IMR-90 (cell line): ENCODE measurements around the gene ZNF407. TPM values are rescaled to one million over a fixed set of nuclear protein-coding genes. Genes with fewer than 3 reads are reported as not detected.

Experiments
- ATAC-seq: fragments of 200-7000 bp; cut with Tn5 transposase; 2 replicates; pipeline ENCODE4 v1.9.1; 2020; ENCODE audit warnings: low read depth, mild to moderate bottlenecking, moderate library complexity
- BruUV-seq: library from RNA; stranded (reverse); fragments of 400-500 nt; replicated peaks from 2 replicates; lab custom pipeline; 2021; lab: Mats Ljungman, UMichigan
- CTCF ChIA-PET: fragments of 300-600 bp; formaldehyde crosslinking; extraction: SDS; loops from one replicate; lab custom pipeline; 2021; ENCODE audit warnings: antibody characterized with exemption; lab: Yijun Ruan, JAX
- POLR2A ChIA-PET: fragments of 300-600 bp; sonication (Branson Sonifier 250); formaldehyde crosslinking; loops from one replicate; lab custom pipeline; 2022; ENCODE audit warnings: antibody characterized with exemption; ENCODE audit not compliant: unreplicated experiment; lab: Charles Lee
- DNase-seq: peaks from one replicate; pipeline ENCODE4 v3.0.0; 2013
- H2AFZ ChIP-seq: replicated peaks from 2 replicates; pipeline ENCODE3; 2013; ENCODE audit warnings: low read length, mild to moderate bottlenecking; ENCODE audit not compliant: poor library complexity
- H2AK5ac ChIP-seq: 2 replicates; pipeline ENCODE4 v1.6.1; 2013; ENCODE audit warnings: low read depth, low read length, inconsistent platforms
- H2AK9ac ChIP-seq: replicated peaks from 2 replicates; pipeline ENCODE3; 2013; ENCODE audit warnings: mild to moderate bottlenecking, low read depth, low read length, moderate library complexity; ENCODE audit not compliant: poor library complexity
- H2BK120ac ChIP-seq: 2 replicates; pipeline ENCODE4 v1.6.1; 2013; ENCODE audit warnings: low read depth, low read length, inconsistent platforms
- H2BK15ac ChIP-seq: 3 replicates; pipeline ENCODE4 v1.6.1; 2013; ENCODE audit warnings: low read depth, low read length, inconsistent platforms
- H2BK20ac ChIP-seq: 2 replicates; pipeline ENCODE4 v1.6.1; 2013; ENCODE audit warnings: low read depth, mild to moderate bottlenecking, inconsistent platforms, low read length, moderate library complexity
- H2BK5ac ChIP-seq: 2 replicates; pipeline ENCODE4 v1.6.1; 2013; ENCODE audit warnings: mild to moderate bottlenecking, low read depth, low read length, inconsistent platforms; ENCODE audit not compliant: poor library complexity, severe bottlenecking
- H3K14ac ChIP-seq: replicated peaks from 2 replicates; pipeline ENCODE4 v1.6.1; 2013; ENCODE audit warnings: low read depth, low read length, inconsistent platforms
- H3K18ac ChIP-seq: 2 replicates; pipeline ENCODE4 v1.6.1; 2013; ENCODE audit warnings: low read depth, low read length, control low read depth
- H3K23ac ChIP-seq: 2 replicates; pipeline ENCODE4 v1.6.1; 2013; ENCODE audit warnings: low read depth, low read length, inconsistent platforms
- H3K27ac ChIP-seq: 2 replicates; pipeline ENCODE4 v1.5.1; 2013; ENCODE audit warnings: mild to moderate bottlenecking, control low read depth, low read length; ENCODE audit not compliant: insufficient read depth
- H3K27me3 ChIP-seq: 2 replicates; pipeline ENCODE4 v1.6.1; 2013; ENCODE audit warnings: low read length; ENCODE audit not compliant: control insufficient read depth, insufficient read depth
- H3K36me3 ChIP-seq: 2 replicates; pipeline ENCODE4 v1.6.1; 2013; ENCODE audit warnings: low read length, mixed read lengths; ENCODE audit not compliant: control insufficient read depth, insufficient read depth
- H3K4ac ChIP-seq: 2 replicates; pipeline ENCODE4 v1.6.1; 2013; ENCODE audit warnings: low read depth, low read length, inconsistent platforms
- H3K4me1 ChIP-seq: 2 replicates; pipeline ENCODE4 v1.6.1; 2013; ENCODE audit warnings: low read length, mixed read lengths; ENCODE audit not compliant: control insufficient read depth, insufficient read depth
- H3K4me2 ChIP-seq: 2 replicates; pipeline ENCODE4 v1.6.1; 2013; ENCODE audit warnings: low read depth, mild to moderate bottlenecking, control low read depth, low read length, moderate library complexity
- H3K4me3 ChIP-seq: 2 replicates; pipeline ENCODE4 v1.5.1; 2013; ENCODE audit warnings: low read depth, mild to moderate bottlenecking, control low read depth, low read length, moderate library complexity; ENCODE audit not compliant: insufficient read depth
- H3K56ac ChIP-seq: 2 replicates; pipeline ENCODE4 v1.6.1; 2013; ENCODE audit warnings: low read length, inconsistent platforms; ENCODE audit not compliant: insufficient read depth; ENCODE audit errors: extremely low read depth
- H3K79me1 ChIP-seq, 2 experiments: 2 replicates each; pipeline ENCODE4 v1.6.1; 2013; ENCODE audit warnings: low read length in 2 of 2, inconsistent platforms in 1 of 2, low read depth in 1 of 2
- H3K9ac ChIP-seq: 2 replicates; pipeline ENCODE4 v1.6.1; 2013; ENCODE audit warnings: low read depth, low read length, control low read depth
- H3K9me1 ChIP-seq: 2 replicates; pipeline ENCODE4 v1.6.1; 2013; ENCODE audit warnings: low read length, inconsistent platforms; ENCODE audit not compliant: insufficient read depth
- H3K9me3 ChIP-seq: 2 replicates; pipeline ENCODE4 v1.6.1; 2013; ENCODE audit warnings: low read length; ENCODE audit not compliant: control insufficient read depth, insufficient read depth
- H4K20me1 ChIP-seq: 2 replicates; pipeline ENCODE4 v1.6.1; 2013; ENCODE audit warnings: low read length, inconsistent platforms; ENCODE audit not compliant: insufficient read depth
- H4K5ac ChIP-seq: 2 replicates; pipeline ENCODE4 v1.6.1; 2013; ENCODE audit warnings: mild to moderate bottlenecking, low read depth, low read length, control low read depth
- H4K8ac ChIP-seq, 2 experiments: 2 replicates each; pipeline ENCODE4 v1.6.1; 2013; ENCODE audit warnings: low read depth in 2 of 2, low read length in 2 of 2, control low read depth in 1 of 2, inconsistent platforms in 1 of 2
- H4K91ac ChIP-seq: 2 replicates; pipeline ENCODE4 v1.6.1; 2013; ENCODE audit warnings: low read depth, low read length, inconsistent platforms; ENCODE audit not compliant: insufficient read depth
- BHLHE40 ChIP-seq: fragments of 150-350 bp; IDR thresholded peaks from 2 replicates; pipeline ENCODE4 v1.6.1; 2016; ENCODE audit warnings: mild to moderate bottlenecking, low read depth, low read length
- CEBPB ChIP-seq: IDR thresholded peaks from 2 replicates; pipeline ENCODE4 v1.6.1; 2012; ENCODE audit warnings: low read depth, low read length, improper control_type of control experiment
- CHD1 ChIP-seq: IDR thresholded peaks from 2 replicates; pipeline ENCODE4 v1.6.1; 2012; ENCODE audit warnings: low read depth, low read length, improper control_type of control experiment
- ELK1 ChIP-seq: fragments of 150-350 bp; IDR thresholded peaks from 2 replicates; pipeline ENCODE4 v1.6.1; 2016; ENCODE audit warnings: low read depth, mild to moderate bottlenecking, low read length, moderate library complexity, borderline replicate concordance
- FOS ChIP-seq: fragments of 150-350 bp; IDR thresholded peaks from 2 replicates; pipeline ENCODE4 v1.6.1; 2016; ENCODE audit warnings: low read depth, low read length
- MAFK ChIP-seq: IDR thresholded peaks from 2 replicates; pipeline ENCODE4 v1.6.1; 2012; ENCODE audit warnings: low read depth, low read length, improper control_type of control experiment
- MXI1 ChIP-seq: IDR thresholded peaks from 2 replicates; pipeline ENCODE4 v1.6.1; 2012; ENCODE audit warnings: low read depth, mild to moderate bottlenecking, low read length, moderate library complexity, borderline replicate concordance
- NFE2L2 ChIP-seq: fragments of 150-350 bp; IDR thresholded peaks from 2 replicates; pipeline ENCODE4 v1.6.1; 2016; ENCODE audit warnings: low read depth, mild to moderate bottlenecking, low read length
- POLR2A ChIP-seq: IDR thresholded peaks from 2 replicates; pipeline ENCODE4 v1.6.1; 2012; ENCODE audit warnings: mild to moderate bottlenecking, low read depth, low read length
- RAD21 ChIP-seq: IDR thresholded peaks from 2 replicates; pipeline ENCODE4 v1.6.1; 2012; ENCODE audit warnings: low read length, improper control_type of control experiment
- RFX5 ChIP-seq: IDR thresholded peaks from 2 replicates; pipeline ENCODE4 v1.8.0; 2012; ENCODE audit warnings: low read depth, mild to moderate bottlenecking, low read length, moderate library complexity
- SMC3 ChIP-seq: fragments of 150-350 bp; IDR thresholded peaks from 2 replicates; pipeline ENCODE4 v1.6.1; 2016; ENCODE audit warnings: low read depth, mild to moderate bottlenecking, antibody characterized with exemption, low read length, moderate library complexity
- USF2 ChIP-seq: fragments of 150-350 bp; IDR thresholded peaks from 2 replicates; pipeline ENCODE4 v1.6.1; 2017; ENCODE audit warnings: mild to moderate bottlenecking, antibody characterized with exemption, low read length, low read depth
- WGBS, 2 experiments: methylation state at CpG; one replicate each; pipeline versions ENCODE4 v1.1.5 to v1.1.7; 2013; ENCODE audit warnings: missing lambda C conversion rate in 2 of 2; ENCODE audit not compliant: insufficient read length in 1 of 2; ENCODE audit errors: extremely low coverage in 2 of 2; 5-methylcytosine and 5-hydroxymethylcytosine counted together
- dilution Hi-C: fragments of 300-500 bp; cut with HindIII; formaldehyde crosslinking; loops from one replicate; pipeline ENCODE4 v1.14.3; 2018; ENCODE audit warnings: low sequenced_read_pairs; ENCODE audit not compliant: unreplicated experiment
- in situ Hi-C: fragments of 300-500 bp; cut with MboI; formaldehyde crosslinking; loops from 3 replicates; pipeline ENCODE4 v1.14.3; 2019; ENCODE audit warnings: low sequenced_read_pairs, inconsistent platforms, mixed read lengths
- intact Hi-C: fragments of 100-400 bp; cut with micrococcal nuclease; formaldehyde crosslinking; loops from 2 replicates; pipeline ENCODE4 v1.10.0; 2022
- polyA plus RNA-seq, 3 experiments: library from polyadenylated mRNA; depleted of rRNA; stranded (reverse); fragments of >200 nt; gene quantifications; 2 replicates each; pipeline ENCODE4 v1.2.3, GENCODE V29; 2012; ENCODE audit warnings: low replicate concordance in 1 of 3
- total RNA-seq: library from RNA; depleted of rRNA; stranded (reverse); fragments of >200 nt; gene quantifications from 2 replicates; pipeline ENCODE4 v1.2.3, GENCODE V29; 2012

Gene ZNF407
- total and polyA plus RNA-seq, 2 of the 4 experiments (the other 2 are of a cell fraction) = 3.1 to 20.1 TPM

GRCh38 chr18:74796211-74796610, 198.5 kb downstream of the ZNF407 start:
- no peak overlapping the region for H4K8ac ChIP-seq
- H2BK15ac ChIP-seq = no peak overlapping the region
- peaks cover 0 to 7% of the 10 kb centered on the region in 2 experiments; a peak in 1 of 4 replicates for H3K79me1 ChIP-seq
- POLR2A ChIA-PET = no interaction called here
- H3K14ac ChIP-seq = no peak overlapping the region
- H3K56ac ChIP-seq = no peak overlapping the region
- H4K91ac ChIP-seq = no peak overlapping the region
- WGBS, 2 experiments = no CpG with 5 or more reads among the region's 4 CpGs
- H3K23ac ChIP-seq = no peak overlapping the region
- no TSS peak for BruUV-seq
- 0 out of 2 replicates have a peak, but pooled peaks cover 3% of the 10 kb centered on the region for H3K9me1 ChIP-seq
- H3K9me3 ChIP-seq = no peaks in the 10 kb centered on the region
- H2BK20ac ChIP-seq = no peak overlapping the region
- no peak overlapping the region for H3K4ac ChIP-seq
- no peak overlapping the region for H2BK120ac ChIP-seq
- no peak overlapping the region for H2AK9ac ChIP-seq
- dilution Hi-C loops = no loop called here
- intact Hi-C loops = no loop called here
- in situ Hi-C loops = no loop called here
- H3K18ac ChIP-seq = no peak overlapping the region
- H2BK5ac ChIP-seq = no peak overlapping the region
- DNase-seq (no peak), ATAC-seq (no peak)
- no peak overlapping the region for H3K9ac ChIP-seq
- TF ChIP-seq CHD1 (no peak), FOS (no peak), POLR2A (no peak), NFE2L2 (no peak), MAFK (no peak), RFX5 (no peak), ELK1 (no peak), BHLHE40 (no peak), CEBPB (no peak), RAD21 (no peak), USF2 (no peak), SMC3 (no peak), MXI1 (no peak)
- no peak overlapping the region for H3K4me2 ChIP-seq
- H4K20me1 ChIP-seq = no peaks in the 10 kb centered on the region
- no peak overlapping the region for H3K4me3 ChIP-seq
- H3K27ac ChIP-seq = no peak overlapping the region
- CTCF ChIA-PET = interaction anchor here (1.1 kb wide), 1 partner anchor 10 kb away, joined by 3 read pairs; no protein-coding TSS in a partner anchor
- H3K4me1 ChIP-seq = peaks cover 6% of the 10 kb centered on the region; the same call in 1 of the 2 replicates
- no peak overlapping the region for H2AFZ ChIP-seq
- no peaks in the 10 kb centered on the region for H3K36me3 ChIP-seq
- no peak overlapping the region for H2AK5ac ChIP-seq
- no peaks in the 10 kb centered on the region for H3K27me3 ChIP-seq
- no peak overlapping the region for H4K5ac ChIP-seq
